Measurements from ENCODE around the gene FIZ1.

Gene FIZ1

GRCh38 chr19:55599468-55599841 is at the start of gene FIZ1:
Gene FIZ1, minus strand, starts transcription at chr19:55599517. Its CDS starts 1,652 bp downstream, at chr19:55597865.
- TF ChIP-seq JUND (IDR thresholded peaks at IDR 0.05; ENCODE audit: low read depth) = no peak

GRCh38 chr19:55648585-55649267 is 49.4 kb upstream of the FIZ1 start:
- no peak for DNase-seq (ENCODE audit: low read depth in 1 of 2, low spot score in 1 of 2)
- TF ChIP-seq JUND (IDR thresholded peaks at IDR 0.05; ENCODE audit: low read depth) = no peak
- in situ Hi-C loops (cut with HindIII; ENCODE audit: low pct_unique_long_range_greater_than_20kb, low sequenced_read_pairs) = no loop called here

More at GRCh38 chr19:55599468-55599841, at the start of gene FIZ1:
- DNase-seq (ENCODE audit: low read depth in 1 of 2, low spot score in 1 of 2) = peak; percentile 71 to 98
- in situ Hi-C loops (cut with HindIII; ENCODE audit: low pct_unique_long_range_greater_than_20kb, low sequenced_read_pairs) = no loop called here

- DNase-seq (ENCODE audit: low read depth in 1 of 2, low spot score in 1 of 2) = peak; percentile 38 to 70
- no peak for TF ChIP-seq JUND (IDR thresholded peaks at IDR 0.05; ENCODE audit: low read depth)
- in situ Hi-C loops (cut with HindIII; ENCODE audit: low pct_unique_long_range_greater_than_20kb, low sequenced_read_pairs) = no loop called here
Observed at GRCh38 chr19:55647732-55648584, 48.6 kb upstream of the FIZ1 start, which contains the start of gene CCDC106. Gene CCDC106, plus strand, starts transcription at chr19:55648212. Its CDS starts 835 bp downstream, at chr19:55649047.

- DNase-seq (ENCODE audit: low read depth in 1 of 2, low spot score in 1 of 2) = no peak
- in situ Hi-C loops (cut with HindIII; ENCODE audit: low pct_unique_long_range_greater_than_20kb, low sequenced_read_pairs) = no loop called here
- no peak for TF ChIP-seq JUND (IDR thresholded peaks at IDR 0.05; ENCODE audit: low read depth)
Observed at GRCh38 chr19:55646889-55647731, 47.8 kb upstream of the FIZ1 start.

- DNase-seq (ENCODE audit: low read depth in 1 of 2, low spot score in 1 of 2) = no peak
- no peak for TF ChIP-seq JUND (IDR thresholded peaks at IDR 0.05; ENCODE audit: low read depth)
- in situ Hi-C loops (cut with HindIII; ENCODE audit: low pct_unique_long_range_greater_than_20kb, low sequenced_read_pairs) = no loop called here
Observed at GRCh38 chr19:55645512-55645881, 46.2 kb upstream of the FIZ1 start.

- in situ Hi-C loops (cut with HindIII; ENCODE audit: low pct_unique_long_range_greater_than_20kb, low sequenced_read_pairs) = no loop called here
- TF ChIP-seq JUND (IDR thresholded peaks at IDR 0.05; ENCODE audit: low read depth) = no peak
- no peak for DNase-seq (ENCODE audit: low read depth in 1 of 2, low spot score in 1 of 2)
Observed at GRCh38 chr19:55644842-55645511, 45.7 kb upstream of the FIZ1 start.

GRCh38 chr19:55644191-55644833 is 45.0 kb upstream of the FIZ1 start:
- in situ Hi-C loops (cut with HindIII; ENCODE audit: low pct_unique_long_range_greater_than_20kb, low sequenced_read_pairs) = no loop called here
- DNase-seq (ENCODE audit: low read depth in 1 of 2, low spot score in 1 of 2) = no peak
- TF ChIP-seq JUND (IDR thresholded peaks at IDR 0.05; ENCODE audit: low read depth) = no peak

GRCh38 chr19:55643887-55644176 is 44.5 kb upstream of the FIZ1 start:
- DNase-seq (ENCODE audit: low read depth in 1 of 2, low spot score in 1 of 2) = no peak
- in situ Hi-C loops (cut with HindIII; ENCODE audit: low pct_unique_long_range_greater_than_20kb, low sequenced_read_pairs) = no loop called here
- TF ChIP-seq JUND (IDR thresholded peaks at IDR 0.05; ENCODE audit: low read depth) = no peak

- DNase-seq (ENCODE audit: low read depth in 1 of 2, low spot score in 1 of 2) = peak; percentile 78 to 79
- in situ Hi-C loops (cut with HindIII; ENCODE audit: low pct_unique_long_range_greater_than_20kb, low sequenced_read_pairs) = no loop called here
- TF ChIP-seq JUND (IDR thresholded peaks at IDR 0.05; ENCODE audit: low read depth) = no peak
Observed at GRCh38 chr19:55643003-55643886, 43.9 kb upstream of the FIZ1 start, which contains the start of gene ZNF581. Gene ZNF581, plus strand, starts transcription at chr19:55643649. Its CDS starts 923 bp downstream, at chr19:55644572.

- DNase-seq (ENCODE audit: low read depth in 1 of 2, low spot score in 1 of 2) = peak in 1 of 2 experiments; percentile 30
- TF ChIP-seq JUND (IDR thresholded peaks at IDR 0.05; ENCODE audit: low read depth) = no peak
- in situ Hi-C loops (cut with HindIII; ENCODE audit: low pct_unique_long_range_greater_than_20kb, low sequenced_read_pairs) = no loop called here
Observed at GRCh38 chr19:55642153-55643002, 43.1 kb upstream of the FIZ1 start.
